AG09309 (cell line): ENCODE data around the gene MGMT.

ENCODE experiments used
- DNase-seq: peaks from one replicate; pipeline ENCODE4 v3.0.0-alpha.2; 2010; ENCODE audit warnings: low read depth
- H3K4me3 ChIP-seq: 2 replicates; pipeline ENCODE4 v1.5.1; 2011; ENCODE audit warnings: mild to moderate bottlenecking, low read depth, low read length, moderate library complexity; ENCODE audit not compliant: control insufficient read depth
- CTCF ChIP-seq: IDR thresholded peaks from 2 replicates; pipeline ENCODE4 v1.5.1; 2011; ENCODE audit warnings: mild to moderate bottlenecking, low read depth, low read length, inconsistent platforms; ENCODE audit not compliant: insufficient read depth, control insufficient read depth; ENCODE audit errors: missing control alignments

The MGMT gene

DNA sequence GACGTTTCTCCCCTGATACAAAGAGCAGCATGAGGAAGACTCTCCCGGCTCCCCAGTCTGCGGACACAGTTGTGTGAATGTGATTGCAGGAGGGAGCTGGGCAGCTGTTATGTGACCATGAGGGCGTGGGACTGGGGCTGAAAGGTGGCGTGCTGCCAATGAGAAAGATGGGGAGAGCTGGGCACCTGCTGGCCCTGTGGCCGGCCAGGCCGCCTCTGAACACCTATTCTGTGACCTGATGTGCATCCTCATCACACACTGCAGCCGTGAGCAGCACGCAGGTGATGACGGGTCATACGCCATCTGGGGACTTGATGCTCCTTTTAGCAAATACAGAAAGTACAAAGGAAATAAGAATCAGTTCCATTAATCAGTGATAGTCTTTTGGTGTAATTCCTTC is 86.9 kb downstream of the MGMT start:
- TF ChIP-seq CTCF = no peak
- DNase-seq = no peak
- no peak overlapping the region for H3K4me3 ChIP-seq

- no peak for TF ChIP-seq CTCF
- DNase-seq = no peak
- H3K4me3 ChIP-seq = no peak overlapping the region
These were observed 89.3 kb downstream of the MGMT start for GRCh38 chr10:129556316-129556715.

DNA sequence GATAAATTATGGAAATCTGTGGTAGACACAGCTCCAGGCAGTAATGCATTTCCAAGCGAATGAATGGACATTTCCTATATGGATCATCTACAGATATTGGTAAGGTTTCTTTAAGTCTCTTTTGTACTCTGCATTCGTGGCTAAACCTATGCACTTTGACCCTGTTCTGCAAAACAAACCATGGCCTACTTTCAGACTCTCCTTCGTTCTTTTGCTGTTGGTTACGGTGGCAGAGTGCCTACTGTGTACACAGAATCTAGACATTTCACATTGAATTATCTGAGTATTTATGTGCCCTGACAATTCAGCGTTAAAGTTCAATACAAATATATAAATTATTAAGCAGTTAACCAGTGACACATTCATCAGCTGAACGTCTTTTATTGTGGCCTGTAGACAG is 93.3 kb downstream of the MGMT start:
- no peak overlapping the region for H3K4me3 ChIP-seq
- DNase-seq = no peak
- no peak for TF ChIP-seq CTCF

GRCh38 chr10:129562487-129562886 is 95.4 kb downstream of the MGMT start:
- TF ChIP-seq CTCF = no peak
- no peak for DNase-seq
- H3K4me3 ChIP-seq = no peak overlapping the region

DNA sequence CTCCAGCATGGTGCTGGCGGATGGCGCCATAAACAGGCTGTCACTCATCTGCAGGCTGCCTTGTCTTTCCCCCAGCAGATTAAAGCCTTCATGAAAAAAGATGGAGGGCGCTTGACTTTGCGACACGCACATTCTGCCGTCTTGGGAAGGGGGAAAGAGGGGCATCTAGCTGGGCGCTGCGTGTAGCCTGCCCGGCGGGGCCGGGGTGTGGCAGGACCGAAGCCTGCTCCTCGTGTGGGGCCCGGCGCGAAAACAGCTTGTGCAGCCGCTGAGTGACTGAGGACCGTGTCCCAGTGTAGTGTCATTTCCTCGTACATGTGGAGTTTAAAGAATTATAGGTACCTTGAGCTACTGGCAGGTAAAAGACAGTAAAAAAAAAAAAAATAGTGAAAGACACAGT is 97.9 kb downstream of the MGMT start:
- H3K4me3 ChIP-seq = no peak overlapping the region
- DNase-seq = no peak
- TF ChIP-seq CTCF = no peak

DNA sequence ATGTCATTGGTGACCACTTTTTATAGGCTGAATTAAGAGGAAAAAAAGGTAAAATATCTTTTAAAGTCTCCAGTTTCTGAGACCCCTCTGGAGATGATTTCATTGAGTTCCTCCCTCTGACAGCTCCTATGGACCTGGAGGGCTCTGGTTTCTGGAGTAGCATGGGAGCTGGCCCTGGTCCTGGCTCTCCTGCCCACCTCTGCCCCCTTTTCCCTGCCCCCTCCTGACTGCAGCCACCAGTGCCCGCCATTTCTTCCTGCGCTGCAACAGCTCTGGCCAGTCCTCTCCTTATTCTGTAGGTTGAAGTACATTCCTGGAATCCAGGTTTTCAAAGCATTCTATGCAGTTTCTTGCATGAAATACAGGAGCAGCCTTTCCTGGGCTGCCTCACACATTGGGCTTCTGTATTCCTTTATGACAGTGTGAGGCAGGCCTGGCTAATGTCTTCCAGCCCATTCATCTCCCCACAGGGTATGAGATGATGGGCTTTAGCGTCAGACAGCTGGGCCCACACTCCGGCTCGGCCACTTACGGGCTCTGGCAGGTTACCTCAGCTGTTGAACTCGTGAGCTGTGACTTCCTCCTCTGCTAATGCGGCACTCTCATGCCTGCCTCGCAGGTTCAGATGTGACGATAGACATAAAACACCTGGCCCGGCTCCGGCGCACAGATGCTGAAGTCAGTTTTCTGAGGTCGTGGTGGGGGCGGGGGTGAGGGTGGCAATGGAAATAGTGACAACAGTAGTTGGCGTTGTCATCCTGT is 101.7 kb downstream of the MGMT start:
- H3K4me3 ChIP-seq = no peak overlapping the region
- no peak for TF ChIP-seq CTCF

GRCh38 chr10:129570185-129570584 is 103.1 kb downstream of the MGMT start:
- TF ChIP-seq CTCF = no peak
- no peak for DNase-seq
- H3K4me3 ChIP-seq = no peak overlapping the region

More for the DNA sequence above, 101.7 kb downstream of the MGMT start:
- no peak for DNase-seq
